Osteoblast (primary cell): ENCODE data around the gene HP1BP3. TPM values are rescaled to one million over a fixed set of nuclear protein-coding genes. Genes with fewer than 3 reads are reported as not detected.

ENCODE experiments used
- DNase-seq: peaks from one replicate; pipeline ENCODE4 v3.0.0; 2011; ENCODE audit warnings: low spot score, mixed read lengths; ENCODE audit not compliant: insufficient read length; ENCODE audit errors: missing footprints
- H2AFZ ChIP-seq: 2 replicates; pipeline ENCODE4 v1.6.0; 2011; ENCODE audit warnings: mild to moderate bottlenecking, low read length
- H3K27ac ChIP-seq: 2 replicates; pipeline ENCODE4 v1.5.1; 2011; ENCODE audit warnings: mild to moderate bottlenecking, low read depth, low read length, moderate library complexity
- H3K27me3 ChIP-seq: 2 replicates; pipeline ENCODE4 v1.6.0; 2012; ENCODE audit warnings: mild to moderate bottlenecking, control low read depth, inconsistent platforms, low read length, moderate library complexity; ENCODE audit not compliant: insufficient read depth
- H3K36me3 ChIP-seq: 2 replicates; pipeline ENCODE4 v1.5.1; 2011; ENCODE audit warnings: mild to moderate bottlenecking, low read length, control low read depth, moderate library complexity; ENCODE audit not compliant: insufficient read depth
- H3K4me1 ChIP-seq: 2 replicates; pipeline ENCODE4 v1.5.1; 2011; ENCODE audit warnings: mild to moderate bottlenecking, low read length, control low read depth, moderate library complexity; ENCODE audit not compliant: insufficient read depth
- H3K4me2 ChIP-seq: 2 replicates; pipeline ENCODE4 v1.6.0; 2011; ENCODE audit warnings: mild to moderate bottlenecking, low read length; ENCODE audit not compliant: insufficient read depth
- H3K4me3 ChIP-seq: fragments of 200-600 bp; sonication (generic); 3 replicates; pipeline ENCODE4 v1.5.1; 2012; ENCODE audit warnings: mild to moderate bottlenecking, low read length, inconsistent platforms; ENCODE audit not compliant: insufficient read depth
- H3K79me2 ChIP-seq: 2 replicates; pipeline ENCODE4 v1.6.0; 2012; ENCODE audit warnings: mild to moderate bottlenecking, low read length, control low read depth, inconsistent platforms; ENCODE audit not compliant: insufficient read depth
- H3K9me3 ChIP-seq: 2 replicates; pipeline ENCODE4 v1.5.1; 2011; ENCODE audit warnings: low read depth, low read length, control low read depth
- H4K20me1 ChIP-seq: 2 replicates; pipeline ENCODE4 v1.6.0; 2012; ENCODE audit warnings: mild to moderate bottlenecking, low read length, control low read depth; ENCODE audit not compliant: insufficient read depth
- CTCF ChIP-seq: IDR thresholded peaks from 2 replicates; pipeline ENCODE4 v1.5.1; 2011; ENCODE audit warnings: mild to moderate bottlenecking, low read depth, low read length, moderate library complexity; ENCODE audit errors: extremely low read depth
- total RNA-seq: library from RNA; depleted of rRNA; stranded (reverse); fragments of >200 nt; gene quantifications from 2 replicates; pipeline ENCODE4 v1.2.3, GENCODE V29; 2012

The HP1BP3 gene
- total RNA-seq, 1 donor, result 267 TPM

- Histone ChIP-seq H4K20me1 (peaks cover 2% of the 10 kb centered on the region), H3K9me3 (no peaks in the 10 kb centered on the region), H3K4me3 (no peak overlapping the region), H3K27me3 (no peaks in the 10 kb centered on the region), H3K79me2 (no peaks in the 10 kb centered on the region), H3K4me2 (no peak overlapping the region), H2AFZ (no peak overlapping the region), H3K27ac (no peak overlapping the region), H3K4me1 (peaks cover 15% of the 10 kb centered on the region), H3K36me3 (peaks cover 3% of the 10 kb centered on the region)
- no peak for DNase-seq
- TF ChIP-seq CTCF, result no peak
Measured at GRCh38 chr1:20834192-20834591, 47.1 kb upstream of the HP1BP3 start.

- peaks cover 15% of the 10 kb centered on the region for H3K4me1 ChIP-seq
- H3K36me3 ChIP-seq, result peaks cover 16% of the 10 kb centered on the region
- DNase-seq, result no peak
- no peaks in the 10 kb centered on the region for H3K9me3 ChIP-seq
- H3K27ac ChIP-seq, result no peak overlapping the region
- no peak for TF ChIP-seq CTCF
- H3K79me2 ChIP-seq, result no peaks in the 10 kb centered on the region
- no peak overlapping the region for H3K4me3 ChIP-seq
- no peak overlapping the region for H3K4me2 ChIP-seq
- no peaks in the 10 kb centered on the region for H3K27me3 ChIP-seq
- H2AFZ ChIP-seq, result no peak overlapping the region
- H4K20me1 ChIP-seq, result no peaks in the 10 kb centered on the region
Measured at GRCh38 chr1:20830378-20830777, 43.3 kb upstream of the HP1BP3 start.

GRCh38 chr1:20829946-20830345 is 42.8 kb upstream of the HP1BP3 start:
- no peak overlapping the region for H2AFZ ChIP-seq

GRCh38 chr1:20829531-20829930 is 42.4 kb upstream of the HP1BP3 start:
- DNase-seq, result no peak

More at GRCh38 chr1:20829946-20830345, 42.8 kb upstream of the HP1BP3 start:
- H3K4me3 ChIP-seq, result no peak overlapping the region
- no peak overlapping the region for H3K27ac ChIP-seq
- H3K27me3 ChIP-seq, result no peaks in the 10 kb centered on the region
- TF ChIP-seq CTCF, result no peak
- H3K36me3 ChIP-seq, result peaks cover 16% of the 10 kb centered on the region
- no peaks in the 10 kb centered on the region for H3K79me2 ChIP-seq
- no peak overlapping the region for H3K4me2 ChIP-seq
- H3K4me1 ChIP-seq, result peaks cover 15% of the 10 kb centered on the region
- H3K9me3 ChIP-seq, result no peaks in the 10 kb centered on the region
- no peak for DNase-seq
- H4K20me1 ChIP-seq, result no peaks in the 10 kb centered on the region

More at GRCh38 chr1:20829531-20829930, 42.4 kb upstream of the HP1BP3 start:
- no peaks in the 10 kb centered on the region for H3K9me3 ChIP-seq
- no peaks in the 10 kb centered on the region for H3K79me2 ChIP-seq
- H3K4me1 ChIP-seq, result peaks cover 15% of the 10 kb centered on the region
- H4K20me1 ChIP-seq, result no peaks in the 10 kb centered on the region
- H3K27me3 ChIP-seq, result no peaks in the 10 kb centered on the region
- no peak overlapping the region for H3K4me2 ChIP-seq
- H2AFZ ChIP-seq, result no peak overlapping the region
- no peak overlapping the region for H3K4me3 ChIP-seq
- H3K27ac ChIP-seq, result no peak overlapping the region
- H3K36me3 ChIP-seq, result peaks cover 19% of the 10 kb centered on the region
- no peak for TF ChIP-seq CTCF
